Measurements from ENCODE around the gene KRTAP5-10.
"Not testable (repeated sequence)": the region's sequence is repeated elsewhere in the genome, so short reads cannot be mapped to it uniquely, and the experiment has no call there.

DNA sequence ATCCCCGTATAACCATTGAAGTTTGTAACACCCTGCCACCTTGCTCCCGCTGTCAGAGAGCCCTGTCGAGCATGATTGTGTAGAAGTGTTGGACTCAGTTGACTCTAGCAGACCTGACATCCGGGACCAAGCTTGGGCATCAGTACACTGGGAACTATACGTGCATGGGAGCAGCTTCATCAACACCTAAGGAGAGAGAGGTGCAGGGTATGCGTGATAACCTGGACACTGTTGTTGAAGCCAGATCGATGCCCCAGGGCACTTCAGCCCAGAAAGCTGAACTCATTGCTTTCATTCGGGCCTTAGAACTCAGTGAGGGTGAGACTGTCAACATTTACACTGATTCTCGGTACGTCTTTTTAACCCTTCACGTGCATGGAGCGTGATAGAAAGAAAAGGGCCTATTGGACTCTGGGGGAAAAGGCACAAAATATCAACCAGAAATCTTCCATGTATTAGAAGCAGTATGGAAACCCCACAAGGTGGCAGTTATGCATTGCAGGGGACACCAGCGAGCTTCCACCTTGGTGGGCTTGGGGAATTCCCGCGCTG is 49.1 kb downstream of the KRTAP5-10 start:
- not testable (repeated sequence) for TF ChIP-seq JUN (CRISPR knock-in tag; IDR thresholded peaks at IDR 0.05); EMX1 (CRISPR knock-in tag; IDR thresholded peaks at IDR 0.05); CTCF (IDR thresholded peaks at IDR 0.05)

Data from WTC11 (cell line).